ENCODE results near the gene SIX3.
A peak's percentile ranks its signal among the peaks of the same experiment; 100 is the strongest.

The SIX3 gene

DNA sequence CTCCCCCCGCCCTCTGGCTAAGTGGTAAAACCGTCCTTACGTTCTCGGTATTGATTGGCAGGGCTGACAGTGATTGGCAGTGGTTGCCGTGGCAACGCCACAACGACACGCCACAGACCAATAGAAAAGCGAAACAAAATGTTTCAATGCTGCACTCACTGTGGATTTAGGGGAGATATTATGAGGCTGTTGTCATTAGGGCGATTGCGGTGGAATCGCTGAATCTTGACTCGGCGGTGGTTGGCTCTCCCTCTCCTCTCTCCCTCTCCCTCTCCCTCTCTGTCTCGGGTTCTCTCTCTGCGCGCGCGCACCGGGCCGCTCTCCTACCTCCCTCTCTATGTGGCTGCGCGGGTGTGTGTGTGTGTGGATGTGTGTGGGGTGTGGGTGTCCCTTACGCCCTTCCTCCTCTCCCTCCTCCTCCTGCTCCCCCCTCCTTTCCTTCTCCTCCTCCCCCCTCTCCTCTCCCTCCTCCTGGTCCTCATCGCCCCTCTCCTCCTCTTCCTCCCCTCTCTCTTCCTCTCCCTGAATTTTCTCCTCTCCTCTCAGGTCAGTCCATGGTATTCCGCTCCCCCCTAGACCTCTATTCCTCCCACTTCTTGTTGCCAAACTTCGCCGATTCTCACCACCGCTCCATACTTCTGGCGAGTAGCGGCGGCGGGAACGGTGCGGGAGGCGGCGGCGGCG lies at the start of gene SIX3:
Gene SIX3 (plus strand): TSS at position 152 of the 684 bp plus-strand sequence. CDS start 403 bp downstream, at position 555.
- H3K4me3 ChIP-seq (ENCODE audit: low read length), result peak within 1 kb of the TSS; percentile 25
- TF ChIP-seq CTCF (IDR thresholded peaks at IDR 0.05; ENCODE audit: insufficient read depth, low read depth, low read length, missing control alignments), result no peak
- peak; percentile 28 for DNase-seq (ENCODE audit: low read depth)

- no peak for TF ChIP-seq CTCF (IDR thresholded peaks at IDR 0.05; ENCODE audit: insufficient read depth, low read depth, low read length, missing control alignments)
- DNase-seq (ENCODE audit: low read depth), result no peak
- H3K4me3 ChIP-seq (ENCODE audit: low read length), result no peak overlapping the region
Measured at GRCh38 chr2:44894058-44894457, 47.4 kb upstream of the SIX3 start.

- no peak for TF ChIP-seq CTCF (IDR thresholded peaks at IDR 0.05; ENCODE audit: insufficient read depth, low read depth, low read length, missing control alignments)
- no peak for DNase-seq (ENCODE audit: low read depth)
- H3K4me3 ChIP-seq (ENCODE audit: low read length), result no peak overlapping the region
Measured at GRCh38 chr2:44895061-44895460, 46.4 kb upstream of the SIX3 start.

DNA sequence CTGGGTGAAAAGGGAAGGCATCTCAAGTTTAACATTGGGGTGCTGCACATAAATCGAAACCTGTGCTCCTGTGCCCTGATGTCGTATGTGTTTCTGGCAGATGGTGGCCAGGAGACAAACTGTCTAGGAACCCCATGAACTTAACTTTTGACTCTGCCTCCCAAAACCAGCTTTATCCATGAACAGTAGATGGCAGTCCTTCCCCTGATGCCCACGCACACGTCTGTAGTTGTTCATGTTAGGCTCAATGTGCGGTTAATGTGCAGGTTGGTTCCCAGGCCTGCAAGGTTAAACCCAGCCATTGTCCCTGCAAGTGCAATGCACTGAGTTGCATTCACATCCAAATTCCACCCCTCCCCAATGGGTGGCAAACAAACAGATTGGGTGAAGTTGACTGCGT lies 44.1 kb upstream of the SIX3 start:
- peak; percentile 6 for DNase-seq (ENCODE audit: low read depth)
- no peak overlapping the region for H3K4me3 ChIP-seq (ENCODE audit: low read length)
- TF ChIP-seq CTCF (IDR thresholded peaks at IDR 0.05; ENCODE audit: insufficient read depth, low read depth, low read length, missing control alignments), result no peak

GRCh38 chr2:44902217-44903137 lies 39.0 kb upstream of the SIX3 start:
- no peak for TF ChIP-seq CTCF (IDR thresholded peaks at IDR 0.05; ENCODE audit: insufficient read depth, low read depth, low read length, missing control alignments)
- DNase-seq (ENCODE audit: low read depth), result no peak
- no peak overlapping the region for H3K4me3 ChIP-seq (ENCODE audit: low read length)

- no peak for DNase-seq (ENCODE audit: low read depth)
- no peak for TF ChIP-seq CTCF (IDR thresholded peaks at IDR 0.05; ENCODE audit: insufficient read depth, low read depth, low read length, missing control alignments)
Measured at GRCh38 chr2:44904578-44904977, 36.9 kb upstream of the SIX3 start.

More at GRCh38 chr2:44904578-44904977, 36.9 kb upstream of the SIX3 start:
- H3K4me3 ChIP-seq (ENCODE audit: low read length), result no peak overlapping the region

Measured in epithelial cell of esophagus (primary cell).